Body of pancreas (tissue), 4 donors: ENCODE measurements around the gene LPCAT1. TPM values are rescaled to one million over a fixed set of nuclear protein-coding genes. Genes with fewer than 3 reads are reported as not detected.

ENCODE experiments used
- ATAC-seq: fragments of 150-250 bp; one replicate; pipeline ENCODE4 v1.9.1; 2016
- DNase-seq, 4 donors: peaks; one replicate each; pipeline ENCODE4 v3.0.0-alpha.2; 2019
- H3K27ac ChIP-seq, 4 donors: fragments of 200-600 bp; sonication (generic); 1 replicate in 3 of 4; 2 replicates in 1 of 4; pipeline versions ENCODE4 v1.5.1 to v1.6.1; 2016 to 2019; ENCODE audit warnings: mild to moderate bottlenecking in 1 of 4, mixed read lengths in 1 of 4, moderate library complexity in 1 of 4
- H3K27me3 ChIP-seq, 2 donors: fragments of 200-600 bp; sonication (generic); one replicate each; pipeline ENCODE4 v1.6.0; 2016; ENCODE audit warnings: mild to moderate bottlenecking in 1 of 2
- H3K36me3 ChIP-seq, 2 donors: fragments of 200-600 bp; sonication (generic); replicated peaks in 1 of 2; 2 replicates each; pipeline ENCODE4 v1.5.1; 2016; ENCODE audit warnings: low read depth in 2 of 2; ENCODE audit not compliant: insufficient read depth in 1 of 2
- H3K4me1 ChIP-seq: fragments of 200-600 bp; sonication (generic); one replicate; pipeline ENCODE4 v1.6.0; 2016
- H3K4me3 ChIP-seq, 2 donors: fragments of 200-600 bp; sonication (generic); 1 replicate in 1 of 2; 2 replicates in 1 of 2; pipeline ENCODE4 v1.5.1; 2016 to 2019
- H3K9me3 ChIP-seq, 3 donors: fragments of 200-600 bp; sonication (generic); 1 replicate in 2 of 3; 2 replicates in 1 of 3; pipeline ENCODE4 v1.5.1; 2016
- POLR2A ChIP-seq, 3 donors: fragments of 450-650 bp; IDR thresholded peaks; one replicate each; pipeline ENCODE4 v1.6.1; 2016; ENCODE audit warnings: antibody characterized with exemption in 3 of 3, mild to moderate bottlenecking in 2 of 3
- WGBS, 2 donors: methylation state at CpG; one replicate each; pipeline ENCODE4 v1.1.5; 2017; 5-methylcytosine and 5-hydroxymethylcytosine counted together
- intact Hi-C: fragments of 100-400 bp; cut with DNase I; formaldehyde crosslinking; loops from one replicate; pipeline ENCODE4 v1.15.1; 2023
- total RNA-seq, 2 donors: library from RNA; depleted of rRNA; stranded (reverse); fragments of >200 nt; gene quantifications; one replicate each; pipeline ENCODE4 v1.1.0, GENCODE V29; 2016
- TF ChIP-seq, protein P1 (sequence below), 7 experiments: fragments of 450-650 bp in 4 of 7; fragments of 200-600 bp in 3 of 7; sonication (generic) in 3 of 7; IDR thresholded peaks; one replicate each; pipeline ENCODE4 v1.5.1; 2016 to 2019; ENCODE audit warnings: antibody characterized with exemption in 7 of 7

The LPCAT1 gene
- total RNA-seq, 2 donors from 2014 or later, result 17.1 to 21.5 TPM

DNA sequence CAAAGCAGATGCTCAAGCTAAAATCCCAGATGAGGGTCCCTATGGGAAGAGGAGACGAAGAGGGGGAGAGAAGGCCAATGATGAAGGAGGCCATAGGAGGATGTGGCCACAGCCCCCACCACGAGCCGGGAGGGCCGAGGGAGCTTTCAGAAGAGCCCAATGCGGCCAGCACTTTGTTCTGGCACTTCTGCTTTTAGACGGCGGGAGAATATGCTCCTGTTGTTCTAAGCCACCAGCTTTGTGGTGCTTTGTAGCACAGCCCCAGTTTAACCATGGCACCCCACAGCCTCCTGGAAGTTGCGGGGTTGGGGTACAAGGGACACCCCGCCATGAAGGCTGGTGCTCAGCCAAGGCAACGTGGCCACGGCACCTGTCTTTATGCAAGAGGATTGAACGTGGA is 33.4 kb downstream of the LPCAT1 start:
- ATAC-seq, result no peak
- 65 to 87% methylated on average over 12 of the region's 12 CpGs for WGBS, 2 donors
- no peak overlapping the region for H3K27ac ChIP-seq
- no peaks in the 10 kb centered on the region for H3K4me1 ChIP-seq
- no peaks in the 10 kb centered on the region for H3K27me3 ChIP-seq
- intact Hi-C loops, result no loop called here
- TF ChIP-seq, protein P1, sequence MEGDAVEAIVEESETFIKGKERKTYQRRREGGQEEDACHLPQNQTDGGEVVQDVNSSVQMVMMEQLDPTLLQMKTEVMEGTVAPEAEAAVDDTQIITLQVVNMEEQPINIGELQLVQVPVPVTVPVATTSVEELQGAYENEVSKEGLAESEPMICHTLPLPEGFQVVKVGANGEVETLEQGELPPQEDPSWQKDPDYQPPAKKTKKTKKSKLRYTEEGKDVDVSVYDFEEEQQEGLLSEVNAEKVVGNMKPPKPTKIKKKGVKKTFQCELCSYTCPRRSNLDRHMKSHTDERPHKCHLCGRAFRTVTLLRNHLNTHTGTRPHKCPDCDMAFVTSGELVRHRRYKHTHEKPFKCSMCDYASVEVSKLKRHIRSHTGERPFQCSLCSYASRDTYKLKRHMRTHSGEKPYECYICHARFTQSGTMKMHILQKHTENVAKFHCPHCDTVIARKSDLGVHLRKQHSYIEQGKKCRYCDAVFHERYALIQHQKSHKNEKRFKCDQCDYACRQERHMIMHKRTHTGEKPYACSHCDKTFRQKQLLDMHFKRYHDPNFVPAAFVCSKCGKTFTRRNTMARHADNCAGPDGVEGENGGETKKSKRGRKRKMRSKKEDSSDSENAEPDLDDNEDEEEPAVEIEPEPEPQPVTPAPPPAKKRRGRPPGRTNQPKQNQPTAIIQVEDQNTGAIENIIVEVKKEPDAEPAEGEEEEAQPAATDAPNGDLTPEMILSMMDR (IDR thresholded peaks at IDR 0.05), result no peak
- no peak for TF ChIP-seq POLR2A (IDR thresholded peaks at IDR 0.05)
- H3K9me3 ChIP-seq, result no peaks in the 10 kb centered on the region
- DNase-seq, result peak in 1 of 4 donors; percentile 20
- peaks cover 0 to 5% of the 10 kb centered on the region in 2 donors for H3K36me3 ChIP-seq
- no peak overlapping the region for H3K4me3 ChIP-seq

GRCh38 chr5:1489754-1490153 is 34.0 kb downstream of the LPCAT1 start:
- Histone ChIP-seq H3K36me3 (peaks cover 0 to 5% of the 10 kb centered on the region in 2 donors), H3K27me3 (no peaks in the 10 kb centered on the region), H3K27ac (no peak overlapping the region), H3K4me3 (no peak overlapping the region), H3K9me3 (no peaks in the 10 kb centered on the region), H3K4me1 (no peaks in the 10 kb centered on the region)
- DNase-seq, result no peak
- intact Hi-C loops, result no loop called here
- WGBS, 2 donors, result 90 to 92% methylated on average over 16 to 18 of the region's 18 CpGs
- TF ChIP-seq, protein P1 (IDR thresholded peaks at IDR 0.05), result no peak
- no peak for TF ChIP-seq POLR2A (IDR thresholded peaks at IDR 0.05)
- no peak for ATAC-seq

- 86 to 88% methylated on average over 10 to 14 of the region's 14 CpGs for WGBS, 2 donors
- Histone ChIP-seq H3K4me3 (no peak overlapping the region), H3K4me1 (no peaks in the 10 kb centered on the region), H3K27me3 (no peaks in the 10 kb centered on the region), H3K27ac (no peak overlapping the region), H3K9me3 (no peaks in the 10 kb centered on the region), H3K36me3 (peaks cover 0 to 5% of the 10 kb centered on the region in 2 donors)
- TF ChIP-seq, protein P1 (IDR thresholded peaks at IDR 0.05), result no peak
- no peak for TF ChIP-seq POLR2A (IDR thresholded peaks at IDR 0.05)
- no peak for ATAC-seq
- peak in 1 of 4 donors; percentile 31 for DNase-seq
- intact Hi-C loops, result no loop called here
These were observed 34.7 kb downstream of the LPCAT1 start for GRCh38 chr5:1488882-1489680.

- Histone ChIP-seq H3K4me3 (no peak overlapping the region), H3K4me1 (no peaks in the 10 kb centered on the region), H3K27ac (no peak overlapping the region), H3K9me3 (no peaks in the 10 kb centered on the region), H3K27me3 (no peaks in the 10 kb centered on the region), H3K36me3 (peaks cover 0 to 5% of the 10 kb centered on the region in 2 donors)
- TF ChIP-seq, protein P1 (IDR thresholded peaks at IDR 0.05), result no peak
- TF ChIP-seq POLR2A (IDR thresholded peaks at IDR 0.05), result no peak
- DNase-seq (no peak), ATAC-seq (no peak)
- 87 to 90% methylated on average over 12 to 27 of the region's 27 CpGs for WGBS, 2 donors
- intact Hi-C loops, result no loop called here
These were observed 36.5 kb downstream of the LPCAT1 start for GRCh38 chr5:1487079-1487764.
